Body of pancreas (tissue), 4 donors: ENCODE data around the gene SLC25A29.

Experiments
- POLR2A ChIP-seq, 3 donors: fragments of 450-650 bp; IDR thresholded peaks; one replicate each; pipeline ENCODE4 v1.6.1; 2016; ENCODE audit warnings: antibody characterized with exemption in 3 of 3, mild to moderate bottlenecking in 2 of 3
- TF ChIP-seq, protein P1 (sequence below), 7 experiments: fragments of 450-650 bp in 4 of 7; fragments of 200-600 bp in 3 of 7; sonication (generic) in 3 of 7; IDR thresholded peaks; one replicate each; pipeline ENCODE4 v1.5.1; 2016 to 2019; ENCODE audit warnings: antibody characterized with exemption in 7 of 7

DNA sequence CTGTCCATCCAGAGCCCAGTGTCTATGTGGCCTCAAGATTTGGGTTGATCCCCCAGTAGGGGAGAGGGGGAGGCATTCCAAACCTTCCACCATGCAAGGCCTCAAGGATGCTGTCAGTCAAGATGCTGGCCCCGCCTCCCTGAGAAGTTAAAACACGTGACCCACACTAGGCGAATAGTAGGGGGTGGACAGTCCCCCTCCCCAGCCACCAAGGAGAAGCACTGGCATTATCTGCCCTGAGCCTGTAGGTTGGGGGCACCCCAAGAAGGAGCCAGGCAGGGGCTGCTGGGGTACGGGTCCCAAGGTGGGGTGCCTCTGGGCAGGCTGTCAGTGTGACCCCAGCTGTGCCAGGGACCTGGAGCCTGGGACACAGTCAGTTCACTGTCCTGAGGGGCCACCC lies 2.3 kb downstream of the SLC25A29 start:
- TF ChIP-seq, protein P1, sequence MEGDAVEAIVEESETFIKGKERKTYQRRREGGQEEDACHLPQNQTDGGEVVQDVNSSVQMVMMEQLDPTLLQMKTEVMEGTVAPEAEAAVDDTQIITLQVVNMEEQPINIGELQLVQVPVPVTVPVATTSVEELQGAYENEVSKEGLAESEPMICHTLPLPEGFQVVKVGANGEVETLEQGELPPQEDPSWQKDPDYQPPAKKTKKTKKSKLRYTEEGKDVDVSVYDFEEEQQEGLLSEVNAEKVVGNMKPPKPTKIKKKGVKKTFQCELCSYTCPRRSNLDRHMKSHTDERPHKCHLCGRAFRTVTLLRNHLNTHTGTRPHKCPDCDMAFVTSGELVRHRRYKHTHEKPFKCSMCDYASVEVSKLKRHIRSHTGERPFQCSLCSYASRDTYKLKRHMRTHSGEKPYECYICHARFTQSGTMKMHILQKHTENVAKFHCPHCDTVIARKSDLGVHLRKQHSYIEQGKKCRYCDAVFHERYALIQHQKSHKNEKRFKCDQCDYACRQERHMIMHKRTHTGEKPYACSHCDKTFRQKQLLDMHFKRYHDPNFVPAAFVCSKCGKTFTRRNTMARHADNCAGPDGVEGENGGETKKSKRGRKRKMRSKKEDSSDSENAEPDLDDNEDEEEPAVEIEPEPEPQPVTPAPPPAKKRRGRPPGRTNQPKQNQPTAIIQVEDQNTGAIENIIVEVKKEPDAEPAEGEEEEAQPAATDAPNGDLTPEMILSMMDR (IDR thresholded peaks at IDR 0.05): no peak
- no peak for TF ChIP-seq POLR2A (IDR thresholded peaks at IDR 0.05)
